HG03064 (cell line): ENCODE measurements around the gene VSIG8.

ENCODE experiments used
- ATAC-seq: cut with Tn5 transposase; IDR thresholded peaks from one replicate; pipeline ENCODE4 v1.9.1; 2021; ENCODE audit warnings: low read depth; ENCODE audit not compliant: unreplicated experiment

VSIG8 gene

GRCh38 chr1:159889202-159889601 lies 26.7 kb upstream of the VSIG8 start:
- ATAC-seq: no peak

DNA sequence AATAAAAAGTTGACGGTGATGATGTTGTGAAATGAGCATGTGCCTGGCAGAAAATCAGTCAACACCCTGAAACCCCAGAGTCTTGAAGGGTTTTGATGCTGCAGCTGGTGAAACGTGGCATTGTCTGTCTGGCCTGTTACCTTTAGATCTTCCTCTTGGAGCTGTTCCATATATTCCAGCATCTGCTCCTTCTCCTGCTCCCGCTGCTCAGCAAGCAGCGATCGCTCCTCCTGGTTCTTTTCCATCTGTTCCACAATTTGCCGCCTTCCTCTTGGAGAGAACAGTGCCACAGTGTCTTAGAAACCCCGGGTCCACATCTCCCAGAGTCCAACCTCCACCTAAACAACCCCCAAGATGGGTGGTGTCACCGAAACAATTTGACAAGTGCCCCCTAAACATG lies 21.8 kb upstream of the VSIG8 start:
- no peak for ATAC-seq

DNA sequence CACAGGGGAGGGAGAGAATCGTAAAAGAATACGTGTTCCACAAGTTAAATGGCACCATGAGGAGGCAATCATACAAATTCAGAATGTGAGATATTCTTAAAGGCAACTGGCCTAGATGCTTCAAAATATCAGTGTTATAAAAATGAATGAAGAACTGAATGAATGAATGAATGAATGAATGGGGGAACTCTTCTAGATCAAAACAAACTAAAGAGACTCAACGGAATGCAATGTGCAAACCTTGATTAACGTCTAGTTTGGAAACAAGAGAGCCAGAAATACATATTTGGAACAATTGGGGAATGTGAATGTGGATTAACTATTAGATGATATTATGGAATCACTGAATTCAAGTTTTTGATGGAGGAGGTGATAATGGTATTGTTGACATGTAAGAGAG lies 20.7 kb upstream of the VSIG8 start:
- no peak for ATAC-seq

GRCh38 chr1:159882527-159882862 lies 20.0 kb upstream of the VSIG8 start:
- no peak for ATAC-seq

- ATAC-seq: no peak
These were observed 19.4 kb upstream of the VSIG8 start for GRCh38 chr1:159881622-159882526.

DNA sequence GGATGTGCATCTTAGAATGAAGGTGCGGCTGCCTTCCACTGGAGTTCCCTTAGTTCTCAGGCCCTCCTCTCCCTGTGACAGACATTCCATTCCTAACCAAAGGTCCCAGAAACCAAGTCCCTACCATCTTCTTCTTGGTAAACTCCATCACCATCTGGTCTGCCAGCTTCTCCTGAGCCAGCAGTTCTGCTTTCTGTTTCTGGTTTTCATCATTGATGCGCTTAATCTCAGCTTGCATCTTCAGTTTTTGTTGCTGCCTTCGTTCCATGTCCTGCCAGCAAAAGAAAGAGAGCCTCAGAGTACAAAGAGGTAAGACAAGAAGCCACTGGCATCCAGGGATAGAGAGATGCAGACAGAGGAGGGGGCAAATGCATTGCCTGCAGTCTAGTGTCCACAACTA lies 18.0 kb upstream of the VSIG8 start:
- no peak for ATAC-seq

GRCh38 chr1:159879977-159880376 lies 17.5 kb upstream of the VSIG8 start:
- ATAC-seq: no peak

GRCh38 chr1:159879136-159879535 lies 16.7 kb upstream of the VSIG8 start:
- no peak for ATAC-seq

- ATAC-seq: no peak
These were observed 15.4 kb upstream of the VSIG8 start for GRCh38 chr1:159877695-159878444.

GRCh38 chr1:159873530-159874143 lies 11.2 kb upstream of the VSIG8 start:
- ATAC-seq: no peak

GRCh38 chr1:159872891-159873290 lies 10.4 kb upstream of the VSIG8 start:
- ATAC-seq: no peak

GRCh38 chr1:159870704-159871103 lies 8.2 kb upstream of the VSIG8 start:
- ATAC-seq: no peak

- ATAC-seq: no peak
These were observed 7.2 kb upstream of the VSIG8 start for GRCh38 chr1:159869607-159870006.

- ATAC-seq: no peak
These were observed 6.7 kb upstream of the VSIG8 start for GRCh38 chr1:159869173-159869572.

- no peak for ATAC-seq
These were observed 6.3 kb upstream of the VSIG8 start for GRCh38 chr1:159868766-159869165.

DNA sequence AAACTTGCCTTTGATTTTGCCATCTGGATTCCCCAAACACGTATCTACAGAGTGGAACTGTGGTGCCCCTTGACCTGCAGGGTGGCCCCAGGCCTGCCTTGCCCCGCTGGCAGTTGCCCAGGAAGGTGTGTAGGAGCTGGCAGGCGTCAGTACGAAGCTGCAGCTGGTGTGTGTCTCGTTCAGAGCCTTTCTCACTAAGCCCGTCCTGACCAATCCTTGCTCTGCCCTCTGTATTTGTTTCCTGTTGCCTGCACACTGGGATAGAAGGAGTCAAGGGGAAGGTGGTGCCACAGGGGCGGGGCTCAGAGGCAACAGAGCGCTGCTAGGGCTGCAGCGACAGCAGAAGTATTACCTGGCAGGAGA lies 5.2 kb upstream of the VSIG8 start:
- no peak for ATAC-seq

- ATAC-seq: no peak
These were observed 4.6 kb upstream of the VSIG8 start for GRCh38 chr1:159866905-159867663.

DNA sequence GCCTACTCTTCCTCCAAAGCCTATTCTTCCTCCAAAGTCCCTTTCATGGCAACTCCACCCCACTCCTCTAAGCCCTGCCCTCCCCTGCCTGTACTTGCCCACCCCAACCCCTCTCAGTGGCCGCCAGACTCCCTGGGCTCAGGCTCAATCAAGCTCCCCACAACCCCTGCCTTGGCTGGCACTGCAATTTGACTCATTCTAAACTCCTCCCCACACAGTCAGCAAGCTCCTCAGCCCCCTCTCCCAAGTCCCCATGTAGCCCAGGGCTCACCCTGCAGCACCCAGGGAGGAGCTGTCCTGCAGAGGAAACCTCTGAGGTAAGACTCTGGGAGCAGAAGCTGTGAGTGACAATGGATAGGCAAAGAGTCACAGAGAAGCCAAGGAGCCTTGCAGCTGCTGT lies 3.6 kb upstream of the VSIG8 start:
- ATAC-seq: no peak

GRCh38 chr1:159864262-159864661 lies 1.8 kb upstream of the VSIG8 start:
- no peak for ATAC-seq

DNA sequence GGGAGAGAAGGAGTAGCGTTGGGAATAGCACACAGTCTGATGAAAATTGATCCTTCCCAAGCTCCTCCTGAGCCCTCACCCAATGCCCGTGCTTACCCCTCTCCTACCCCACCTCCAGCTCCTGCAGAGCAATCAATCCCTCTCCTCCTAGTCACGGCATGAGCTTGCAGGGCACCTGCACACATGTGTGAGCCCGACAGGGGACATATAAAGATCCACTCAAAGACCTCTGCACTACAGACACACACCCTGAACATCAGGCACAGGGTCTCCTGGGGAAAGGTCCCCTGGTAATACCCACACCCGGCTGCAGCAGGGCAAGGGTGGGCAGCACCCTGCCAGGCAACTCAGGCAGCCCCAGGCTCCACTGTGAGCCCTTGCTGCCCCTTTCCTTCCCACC lies 426 bp downstream of the VSIG8 start:
- no peak for ATAC-seq

- ATAC-seq: no peak
These were observed 1.2 kb downstream of the VSIG8 start for GRCh38 chr1:159861218-159861617.
